NK-92 treated with Interleukin-12 subunit alpha and Interleukin-12 subunit beta, amount 100 ng/mL, for 24 hours (cell line): ENCODE data around the gene DLX6.

ENCODE experiments used
- DNase-seq: peaks from one replicate; lab custom pipeline; 2025; lab: John Stamatoyannopoulos, UW

DLX6 gene

GRCh38 chr7:97011536-97012364 is 6.4 kb downstream of the DLX6 start:
- DNase-seq, result no peak

- no peak for DNase-seq
These were observed 7.2 kb downstream of the DLX6 start for GRCh38 chr7:97012365-97013133.

GRCh38 chr7:97013134-97013844 is 7.9 kb downstream of the DLX6 start:
- DNase-seq, result no peak

- no peak for DNase-seq
These were observed 8.4 kb downstream of the DLX6 start for GRCh38 chr7:97013845-97014134.

- no peak for DNase-seq
These were observed 8.9 kb downstream of the DLX6 start for GRCh38 chr7:97014145-97014750.

GRCh38 chr7:97015279-97015678 is 9.9 kb downstream of the DLX6 start:
- DNase-seq, result no peak

- no peak for DNase-seq
These were observed 10.5 kb downstream of the DLX6 start for GRCh38 chr7:97015756-97016380.

- DNase-seq, result no peak
These were observed 11.2 kb downstream of the DLX6 start for GRCh38 chr7:97016381-97017191.

GRCh38 chr7:97017192-97018125 is 12.1 kb downstream of the DLX6 start:
- DNase-seq, result no peak

GRCh38 chr7:97018126-97018601 is 12.8 kb downstream of the DLX6 start:
- no peak for DNase-seq

- no peak for DNase-seq
These were observed 13.6 kb downstream of the DLX6 start for GRCh38 chr7:97018791-97019531.

GRCh38 chr7:97019710-97020225 is 14.4 kb downstream of the DLX6 start:
- no peak for DNase-seq

- no peak for DNase-seq
These were observed 15.2 kb downstream of the DLX6 start for GRCh38 chr7:97020601-97020995.

- no peak for DNase-seq
These were observed 15.8 kb downstream of the DLX6 start for GRCh38 chr7:97020996-97021746.

- DNase-seq, result no peak
These were observed 16.6 kb downstream of the DLX6 start for GRCh38 chr7:97021747-97022490.

GRCh38 chr7:97022491-97023306 is 17.3 kb downstream of the DLX6 start:
- no peak for DNase-seq
